IMR-90 (cell line): ENCODE measurements around the gene FAM170A. TPM values are rescaled to one million over a fixed set of nuclear protein-coding genes. Genes with fewer than 3 reads are reported as not detected.

ENCODE experiments used
- ATAC-seq: fragments of 200-7000 bp; cut with Tn5 transposase; 2 replicates; pipeline ENCODE4 v1.9.1; 2020; ENCODE audit warnings: low read depth, mild to moderate bottlenecking, moderate library complexity
- BruUV-seq: library from RNA; stranded (reverse); fragments of 400-500 nt; replicated peaks from 2 replicates; lab custom pipeline; 2021; lab: Mats Ljungman, UMichigan
- CTCF ChIA-PET: fragments of 300-600 bp; formaldehyde crosslinking; extraction: SDS; loops from one replicate; lab custom pipeline; 2021; ENCODE audit warnings: antibody characterized with exemption; lab: Yijun Ruan, JAX
- POLR2A ChIA-PET: fragments of 300-600 bp; sonication (Branson Sonifier 250); formaldehyde crosslinking; loops from one replicate; lab custom pipeline; 2022; ENCODE audit warnings: antibody characterized with exemption; ENCODE audit not compliant: unreplicated experiment; lab: Charles Lee
- DNase-seq: peaks from one replicate; pipeline ENCODE4 v3.0.0; 2013
- H2AFZ ChIP-seq: replicated peaks from 2 replicates; pipeline ENCODE3; 2013; ENCODE audit warnings: low read length, mild to moderate bottlenecking; ENCODE audit not compliant: poor library complexity
- H2AK5ac ChIP-seq: 2 replicates; pipeline ENCODE4 v1.6.1; 2013; ENCODE audit warnings: low read depth, low read length, inconsistent platforms
- H2AK9ac ChIP-seq: replicated peaks from 2 replicates; pipeline ENCODE3; 2013; ENCODE audit warnings: mild to moderate bottlenecking, low read depth, low read length, moderate library complexity; ENCODE audit not compliant: poor library complexity
- H2BK120ac ChIP-seq: 2 replicates; pipeline ENCODE4 v1.6.1; 2013; ENCODE audit warnings: low read depth, low read length, inconsistent platforms
- H2BK15ac ChIP-seq: 3 replicates; pipeline ENCODE4 v1.6.1; 2013; ENCODE audit warnings: low read depth, low read length, inconsistent platforms
- H2BK20ac ChIP-seq: 2 replicates; pipeline ENCODE4 v1.6.1; 2013; ENCODE audit warnings: low read depth, mild to moderate bottlenecking, inconsistent platforms, low read length, moderate library complexity
- H2BK5ac ChIP-seq: 2 replicates; pipeline ENCODE4 v1.6.1; 2013; ENCODE audit warnings: mild to moderate bottlenecking, low read depth, low read length, inconsistent platforms; ENCODE audit not compliant: poor library complexity, severe bottlenecking
- H3K14ac ChIP-seq: replicated peaks from 2 replicates; pipeline ENCODE4 v1.6.1; 2013; ENCODE audit warnings: low read depth, low read length, inconsistent platforms
- H3K18ac ChIP-seq: 2 replicates; pipeline ENCODE4 v1.6.1; 2013; ENCODE audit warnings: low read depth, low read length, control low read depth
- H3K23ac ChIP-seq: 2 replicates; pipeline ENCODE4 v1.6.1; 2013; ENCODE audit warnings: low read depth, low read length, inconsistent platforms
- H3K27ac ChIP-seq: 2 replicates; pipeline ENCODE4 v1.5.1; 2013; ENCODE audit warnings: mild to moderate bottlenecking, control low read depth, low read length; ENCODE audit not compliant: insufficient read depth
- H3K27me3 ChIP-seq: 2 replicates; pipeline ENCODE4 v1.6.1; 2013; ENCODE audit warnings: low read length; ENCODE audit not compliant: control insufficient read depth, insufficient read depth
- H3K36me3 ChIP-seq: 2 replicates; pipeline ENCODE4 v1.6.1; 2013; ENCODE audit warnings: low read length, mixed read lengths; ENCODE audit not compliant: control insufficient read depth, insufficient read depth
- H3K4ac ChIP-seq: 2 replicates; pipeline ENCODE4 v1.6.1; 2013; ENCODE audit warnings: low read depth, low read length, inconsistent platforms
- H3K4me1 ChIP-seq: 2 replicates; pipeline ENCODE4 v1.6.1; 2013; ENCODE audit warnings: low read length, mixed read lengths; ENCODE audit not compliant: control insufficient read depth, insufficient read depth
- H3K4me2 ChIP-seq: 2 replicates; pipeline ENCODE4 v1.6.1; 2013; ENCODE audit warnings: low read depth, mild to moderate bottlenecking, control low read depth, low read length, moderate library complexity
- H3K4me3 ChIP-seq: 2 replicates; pipeline ENCODE4 v1.5.1; 2013; ENCODE audit warnings: low read depth, mild to moderate bottlenecking, control low read depth, low read length, moderate library complexity; ENCODE audit not compliant: insufficient read depth
- H3K56ac ChIP-seq: 2 replicates; pipeline ENCODE4 v1.6.1; 2013; ENCODE audit warnings: low read length, inconsistent platforms; ENCODE audit not compliant: insufficient read depth; ENCODE audit errors: extremely low read depth
- H3K79me1 ChIP-seq, 2 experiments: 2 replicates each; pipeline ENCODE4 v1.6.1; 2013; ENCODE audit warnings: low read length in 2 of 2, inconsistent platforms in 1 of 2, low read depth in 1 of 2
- H3K9ac ChIP-seq: 2 replicates; pipeline ENCODE4 v1.6.1; 2013; ENCODE audit warnings: low read depth, low read length, control low read depth
- H3K9me1 ChIP-seq: 2 replicates; pipeline ENCODE4 v1.6.1; 2013; ENCODE audit warnings: low read length, inconsistent platforms; ENCODE audit not compliant: insufficient read depth
- H3K9me3 ChIP-seq: 2 replicates; pipeline ENCODE4 v1.6.1; 2013; ENCODE audit warnings: low read length; ENCODE audit not compliant: control insufficient read depth, insufficient read depth
- H4K20me1 ChIP-seq: 2 replicates; pipeline ENCODE4 v1.6.1; 2013; ENCODE audit warnings: low read length, inconsistent platforms; ENCODE audit not compliant: insufficient read depth
- H4K5ac ChIP-seq: 2 replicates; pipeline ENCODE4 v1.6.1; 2013; ENCODE audit warnings: mild to moderate bottlenecking, low read depth, low read length, control low read depth
- H4K8ac ChIP-seq, 2 experiments: 2 replicates each; pipeline ENCODE4 v1.6.1; 2013; ENCODE audit warnings: low read depth in 2 of 2, low read length in 2 of 2, control low read depth in 1 of 2, inconsistent platforms in 1 of 2
- H4K91ac ChIP-seq: 2 replicates; pipeline ENCODE4 v1.6.1; 2013; ENCODE audit warnings: low read depth, low read length, inconsistent platforms; ENCODE audit not compliant: insufficient read depth
- BHLHE40 ChIP-seq: fragments of 150-350 bp; IDR thresholded peaks from 2 replicates; pipeline ENCODE4 v1.6.1; 2016; ENCODE audit warnings: mild to moderate bottlenecking, low read depth, low read length
- CEBPB ChIP-seq: IDR thresholded peaks from 2 replicates; pipeline ENCODE4 v1.6.1; 2012; ENCODE audit warnings: low read depth, low read length, improper control_type of control experiment
- CHD1 ChIP-seq: IDR thresholded peaks from 2 replicates; pipeline ENCODE4 v1.6.1; 2012; ENCODE audit warnings: low read depth, low read length, improper control_type of control experiment
- ELK1 ChIP-seq: fragments of 150-350 bp; IDR thresholded peaks from 2 replicates; pipeline ENCODE4 v1.6.1; 2016; ENCODE audit warnings: low read depth, mild to moderate bottlenecking, low read length, moderate library complexity, borderline replicate concordance
- MAFK ChIP-seq: IDR thresholded peaks from 2 replicates; pipeline ENCODE4 v1.6.1; 2012; ENCODE audit warnings: low read depth, low read length, improper control_type of control experiment
- MXI1 ChIP-seq: IDR thresholded peaks from 2 replicates; pipeline ENCODE4 v1.6.1; 2012; ENCODE audit warnings: low read depth, mild to moderate bottlenecking, low read length, moderate library complexity, borderline replicate concordance
- RCOR1 ChIP-seq: IDR thresholded peaks from 2 replicates; pipeline ENCODE4 v1.6.1; 2012; ENCODE audit warnings: mild to moderate bottlenecking, low read length, improper control_type of control experiment; ENCODE audit not compliant: insufficient replicate concordance
- RFX5 ChIP-seq: IDR thresholded peaks from 2 replicates; pipeline ENCODE4 v1.8.0; 2012; ENCODE audit warnings: low read depth, mild to moderate bottlenecking, low read length, moderate library complexity
- SMC3 ChIP-seq: fragments of 150-350 bp; IDR thresholded peaks from 2 replicates; pipeline ENCODE4 v1.6.1; 2016; ENCODE audit warnings: low read depth, mild to moderate bottlenecking, antibody characterized with exemption, low read length, moderate library complexity
- USF2 ChIP-seq: fragments of 150-350 bp; IDR thresholded peaks from 2 replicates; pipeline ENCODE4 v1.6.1; 2017; ENCODE audit warnings: mild to moderate bottlenecking, antibody characterized with exemption, low read length, low read depth
- WGBS, 2 experiments: methylation state at CpG; one replicate each; pipeline versions ENCODE4 v1.1.5 to v1.1.7; 2013; ENCODE audit warnings: missing lambda C conversion rate in 2 of 2; ENCODE audit not compliant: insufficient read length in 1 of 2; ENCODE audit errors: extremely low coverage in 2 of 2; 5-methylcytosine and 5-hydroxymethylcytosine counted together
- dilution Hi-C: fragments of 300-500 bp; cut with HindIII; formaldehyde crosslinking; loops from one replicate; pipeline ENCODE4 v1.14.3; 2018; ENCODE audit warnings: low sequenced_read_pairs; ENCODE audit not compliant: unreplicated experiment
- in situ Hi-C: fragments of 300-500 bp; cut with MboI; formaldehyde crosslinking; loops from 3 replicates; pipeline ENCODE4 v1.14.3; 2019; ENCODE audit warnings: low sequenced_read_pairs, inconsistent platforms, mixed read lengths
- intact Hi-C: fragments of 100-400 bp; cut with micrococcal nuclease; formaldehyde crosslinking; loops from 2 replicates; pipeline ENCODE4 v1.10.0; 2022
- polyA plus RNA-seq, 3 experiments: library from polyadenylated mRNA; depleted of rRNA; stranded (reverse); fragments of >200 nt; gene quantifications; 2 replicates each; pipeline ENCODE4 v1.2.3, GENCODE V29; 2012; ENCODE audit warnings: low replicate concordance in 1 of 3
- total RNA-seq: library from RNA; depleted of rRNA; stranded (reverse); fragments of >200 nt; gene quantifications from 2 replicates; pipeline ENCODE4 v1.2.3, GENCODE V29; 2012

FAM170A gene
- total and polyA plus RNA-seq, 2 of the 4 experiments (the other 2 are of a cell fraction) = not detected

DNA sequence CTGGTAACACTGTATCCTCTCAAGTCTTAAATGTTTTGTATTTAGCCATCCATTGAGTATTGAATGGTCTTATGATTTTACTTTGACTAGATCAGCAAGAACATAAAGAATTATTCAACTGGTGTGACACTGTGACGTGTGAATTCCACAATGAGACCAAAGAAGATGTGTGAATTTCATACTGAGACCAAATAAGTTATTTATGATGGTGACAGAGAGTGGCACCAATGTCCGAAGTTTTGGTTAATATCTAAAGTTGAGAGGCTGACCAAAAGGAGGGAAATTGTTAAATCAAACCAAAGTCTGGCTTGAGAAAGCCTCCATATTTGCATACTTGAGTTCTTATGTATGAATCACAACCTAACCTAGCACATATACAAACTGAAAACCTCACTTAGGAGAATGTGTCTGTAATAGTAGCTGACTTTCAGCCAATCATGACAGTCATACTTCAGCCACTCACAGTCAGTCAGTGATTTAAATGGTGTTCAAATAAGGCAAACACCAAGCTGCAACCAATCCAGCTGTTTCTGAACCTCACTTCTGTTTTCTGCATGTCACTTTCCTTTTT is 31.5 kb upstream of the FAM170A start:
- intact Hi-C loops = no loop called here
- TF ChIP-seq USF2 (no peak), SMC3 (no peak), MAFK (no peak), CHD1 (no peak), BHLHE40 (no peak), RCOR1 (no peak), RFX5 (no peak), CEBPB (no peak), MXI1 (no peak), ELK1 (no peak)
- no peak overlapping the region for H4K8ac ChIP-seq
- H3K14ac ChIP-seq = no peak overlapping the region
- H4K5ac ChIP-seq = no peak overlapping the region
- no peak overlapping the region for H2BK120ac ChIP-seq
- no CpG with 5 or more reads among the region's 2 CpGs for WGBS, 2 experiments
- H2AK5ac ChIP-seq = no peak overlapping the region
- in situ Hi-C loops = no loop called here
- no peaks in the 10 kb centered on the region for H4K20me1 ChIP-seq
- H3K4ac ChIP-seq = no peak overlapping the region
- dilution Hi-C loops = no loop called here
- no peak overlapping the region for H2BK15ac ChIP-seq
- no peaks in the 10 kb centered on the region for H3K27me3 ChIP-seq
- ChIA-PET POLR2A (no interaction called here), CTCF (no interaction called here)
- H3K56ac ChIP-seq = no peak overlapping the region
- no TSS peak for BruUV-seq
- H3K9me1 ChIP-seq = no peaks in the 10 kb centered on the region
- no peak overlapping the region for H3K23ac ChIP-seq
- DNase-seq (no peak), ATAC-seq (no peak)
- no peak overlapping the region for H2AK9ac ChIP-seq
- no peak overlapping the region for H4K91ac ChIP-seq
- H3K79me1 ChIP-seq = no peaks in the 10 kb centered on the region
- no peak overlapping the region for H2AFZ ChIP-seq
- H3K9me3 ChIP-seq = no peaks in the 10 kb centered on the region
- no peak overlapping the region for H2BK5ac ChIP-seq
- no peak overlapping the region for H3K4me2 ChIP-seq
- no peak overlapping the region for H3K9ac ChIP-seq
- H3K36me3 ChIP-seq = no peaks in the 10 kb centered on the region
- no peak overlapping the region for H3K4me3 ChIP-seq
- H3K18ac ChIP-seq = no peak overlapping the region
- no peaks in the 10 kb centered on the region for H3K4me1 ChIP-seq
- no peak overlapping the region for H2BK20ac ChIP-seq
- no peak overlapping the region for H3K27ac ChIP-seq
